Measurements from ENCODE around the gene DTHD1.

DTHD1 gene

DNA sequence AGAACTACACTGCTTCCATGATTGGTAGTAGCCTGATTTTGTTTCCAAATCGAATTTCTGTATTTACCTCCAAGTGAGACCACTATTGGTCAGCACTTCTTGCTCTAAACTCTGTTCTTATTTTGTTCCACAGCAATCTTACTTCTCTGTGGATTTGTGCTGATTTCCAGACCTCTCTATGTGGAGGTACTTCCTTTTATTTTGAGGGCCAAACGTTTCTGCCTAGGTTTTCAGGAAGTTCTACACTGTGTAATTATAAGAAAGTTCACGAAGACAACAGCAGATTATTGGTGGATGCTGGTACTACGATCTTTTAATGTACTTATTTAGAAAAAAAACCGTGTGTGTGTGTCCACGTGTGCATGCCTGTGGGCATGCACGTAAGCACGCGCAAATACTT lies 46.7 kb downstream of the DTHD1 start:
- ChIA-PET POLR2A (no interaction called here), CTCF (interaction anchor here (1.1 kb wide), 1 partner anchor 9 kb away, joined by 3 read pairs; no protein-coding TSS in a partner anchor)
- no peak for DNase-seq (ENCODE audit: extremely low spot score)
- TF ChIP-seq, protein P1, sequence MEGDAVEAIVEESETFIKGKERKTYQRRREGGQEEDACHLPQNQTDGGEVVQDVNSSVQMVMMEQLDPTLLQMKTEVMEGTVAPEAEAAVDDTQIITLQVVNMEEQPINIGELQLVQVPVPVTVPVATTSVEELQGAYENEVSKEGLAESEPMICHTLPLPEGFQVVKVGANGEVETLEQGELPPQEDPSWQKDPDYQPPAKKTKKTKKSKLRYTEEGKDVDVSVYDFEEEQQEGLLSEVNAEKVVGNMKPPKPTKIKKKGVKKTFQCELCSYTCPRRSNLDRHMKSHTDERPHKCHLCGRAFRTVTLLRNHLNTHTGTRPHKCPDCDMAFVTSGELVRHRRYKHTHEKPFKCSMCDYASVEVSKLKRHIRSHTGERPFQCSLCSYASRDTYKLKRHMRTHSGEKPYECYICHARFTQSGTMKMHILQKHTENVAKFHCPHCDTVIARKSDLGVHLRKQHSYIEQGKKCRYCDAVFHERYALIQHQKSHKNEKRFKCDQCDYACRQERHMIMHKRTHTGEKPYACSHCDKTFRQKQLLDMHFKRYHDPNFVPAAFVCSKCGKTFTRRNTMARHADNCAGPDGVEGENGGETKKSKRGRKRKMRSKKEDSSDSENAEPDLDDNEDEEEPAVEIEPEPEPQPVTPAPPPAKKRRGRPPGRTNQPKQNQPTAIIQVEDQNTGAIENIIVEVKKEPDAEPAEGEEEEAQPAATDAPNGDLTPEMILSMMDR (IDR thresholded peaks at IDR 0.05; ENCODE audit: control extremely low read depth, extremely low read depth, low read depth, missing control alignments): no peak

DNA sequence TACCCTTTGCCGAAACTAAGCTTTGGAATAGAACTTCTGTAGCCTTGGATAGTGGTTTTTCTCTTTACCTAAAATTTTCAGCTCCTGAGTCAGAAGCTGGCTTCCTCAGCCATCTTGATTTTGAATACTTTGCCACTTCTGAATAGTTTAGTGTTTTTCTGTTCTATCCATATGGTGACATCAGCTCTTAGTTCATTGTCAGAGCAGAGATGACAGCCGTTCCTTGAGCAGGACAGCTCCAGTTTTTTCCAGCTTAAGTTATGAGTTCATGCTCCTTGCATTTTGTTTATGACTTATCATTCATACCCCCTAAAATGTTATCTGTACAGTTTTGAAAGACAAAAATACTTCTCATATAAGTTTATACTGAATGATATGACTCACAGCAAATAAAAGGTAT lies 47.8 kb downstream of the DTHD1 start:
- DNase-seq (ENCODE audit: extremely low spot score): no peak
- POLR2A ChIA-PET: no interaction called here
- TF ChIP-seq, protein P1 (IDR thresholded peaks at IDR 0.05; ENCODE audit: control extremely low read depth, extremely low read depth, low read depth, missing control alignments): no peak
- CTCF ChIA-PET: interaction anchor here (0.8 to 1.4 kb wide), 4 partner anchors 16 to 52 kb away, joined by 3 to 4 read pairs (median 3); no protein-coding TSS in a partner anchor

DNA sequence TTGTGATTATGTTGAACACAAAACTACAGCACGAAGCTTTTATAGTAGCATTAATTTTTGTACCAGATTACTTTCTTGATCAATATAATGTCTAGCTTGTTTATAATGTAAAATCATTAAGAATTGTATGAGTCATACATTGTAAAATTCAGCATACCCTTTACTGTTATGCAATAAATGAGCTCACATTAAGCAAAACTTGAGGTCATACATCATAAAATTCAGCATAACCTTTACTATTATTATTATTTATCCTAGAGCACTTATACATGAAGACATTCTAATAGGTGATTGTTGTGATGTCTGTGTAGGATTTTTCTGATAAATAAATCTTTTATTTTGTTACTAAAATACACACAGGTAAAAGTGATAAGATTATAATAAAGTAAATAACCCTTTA lies 49.4 kb downstream of the DTHD1 start:
- ChIA-PET CTCF (interaction anchor here (1.2 to 4.1 kb wide), 4 partner anchors 12 to 76 kb away, joined by 3 to 20 read pairs (median 7); no protein-coding TSS in a partner anchor), POLR2A (no interaction called here)
- TF ChIP-seq, protein P1 (IDR thresholded peaks at IDR 0.05; ENCODE audit: control extremely low read depth, extremely low read depth, low read depth, missing control alignments): no peak
- DNase-seq (ENCODE audit: extremely low spot score): no peak

DNA sequence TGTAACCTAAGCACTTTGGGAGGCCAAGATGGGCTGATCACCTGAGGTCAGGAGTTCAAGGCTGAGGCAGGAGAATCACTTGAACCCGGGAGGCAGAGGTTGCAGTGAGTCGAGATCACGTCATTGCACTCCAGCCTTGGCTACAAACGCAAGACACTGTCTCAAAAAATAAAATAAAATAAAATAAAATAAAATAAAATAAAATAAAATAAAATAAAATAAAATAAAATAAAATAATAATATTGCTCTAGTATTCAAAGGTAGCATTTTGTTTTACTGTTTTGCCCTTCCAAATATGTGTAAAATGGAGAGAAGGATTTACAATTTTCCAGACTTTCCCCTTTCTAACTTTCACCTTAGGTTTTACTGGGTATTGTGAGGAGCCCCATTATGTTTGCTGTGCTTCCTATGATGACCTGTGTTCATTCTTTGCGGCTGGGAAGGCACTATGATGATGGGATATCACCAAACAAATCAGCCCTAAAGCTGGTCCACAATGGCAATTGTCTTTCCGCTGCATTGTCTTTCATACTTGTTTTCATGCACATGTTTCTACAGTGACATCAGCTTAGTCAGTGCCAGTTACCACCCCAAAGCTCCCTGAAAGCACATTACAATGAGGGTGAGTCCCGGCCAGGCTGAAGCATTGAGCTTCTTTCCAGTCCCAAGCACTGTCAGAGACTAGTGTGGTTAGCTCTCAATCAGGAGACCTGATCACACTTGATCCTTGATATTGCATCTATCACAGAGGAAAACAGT lies 50.8 kb downstream of the DTHD1 start:
- CTCF ChIA-PET: interaction anchor here (0.6 to 4.1 kb wide), 13 partner anchors 12 to 89 kb away, joined by 3 to 20 read pairs (median 5); no protein-coding TSS in a partner anchor
- TF ChIP-seq, protein P1 (IDR thresholded peaks at IDR 0.05; ENCODE audit: control extremely low read depth, extremely low read depth, low read depth, missing control alignments): no peak
- POLR2A ChIA-PET: interaction anchor here (1.1 to 1.2 kb wide), 2 partner anchors 7 to 13 kb away, joined by 3 read pairs; no protein-coding TSS in a partner anchor
- DNase-seq (ENCODE audit: extremely low spot score): no peak

DNA sequence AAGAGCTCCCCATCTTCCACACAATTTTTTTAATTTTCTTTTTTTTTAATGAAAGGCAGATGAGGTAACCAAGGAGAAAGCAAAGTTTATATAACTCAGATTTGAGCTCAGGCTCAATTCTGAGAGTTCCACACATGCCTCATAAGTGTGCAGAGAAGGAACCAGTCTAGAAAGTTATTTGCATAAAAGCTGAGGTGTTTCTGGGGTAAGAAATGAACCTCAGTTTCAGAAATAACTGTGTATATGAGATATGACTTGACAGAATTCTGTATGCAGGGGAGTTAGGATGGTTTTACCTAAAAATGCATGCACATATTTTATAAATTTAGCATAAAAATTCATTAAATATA lies 51.3 kb downstream of the DTHD1 start:
- TF ChIP-seq, protein P1 (IDR thresholded peaks at IDR 0.05; ENCODE audit: control extremely low read depth, extremely low read depth, low read depth, missing control alignments): no peak
- POLR2A ChIA-PET: interaction anchor here (1.1 to 1.2 kb wide), 2 partner anchors 8 to 13 kb away, joined by 3 read pairs; no protein-coding TSS in a partner anchor
- CTCF ChIA-PET: interaction anchor here (0.7 to 4.1 kb wide), 13 partner anchors 8 to 78 kb away, joined by 3 to 20 read pairs (median 5); no protein-coding TSS in a partner anchor
- peak; percentile 43 for DNase-seq (ENCODE audit: extremely low spot score)

DNA sequence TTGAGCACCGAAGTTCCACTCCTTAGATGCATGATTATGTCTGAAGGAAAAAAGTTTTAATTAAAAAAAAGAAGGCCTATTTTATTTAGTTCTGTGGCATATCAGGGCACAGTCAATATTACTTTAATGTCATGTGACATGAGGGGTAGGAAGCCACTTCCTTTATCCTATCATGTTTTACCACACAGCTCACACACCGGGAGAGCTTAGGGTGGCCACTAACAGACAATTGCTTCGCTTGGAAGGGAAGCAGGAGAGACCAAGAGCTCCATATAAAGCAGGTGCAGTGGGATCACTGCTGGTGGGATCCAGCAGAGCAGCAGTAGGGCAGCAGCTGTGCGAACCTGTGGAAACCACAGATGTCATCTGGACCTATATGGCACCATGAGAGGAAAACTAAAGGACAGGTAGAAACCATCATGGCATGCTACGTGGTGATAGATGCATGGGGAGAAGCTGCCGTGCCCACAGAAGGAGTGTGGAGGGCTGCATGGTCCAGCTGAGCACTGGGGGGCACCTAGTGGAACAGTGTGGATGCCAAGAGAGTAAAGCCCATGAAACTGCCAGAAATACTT lies 52.0 kb downstream of the DTHD1 start:
- TF ChIP-seq, protein P1 (IDR thresholded peaks at IDR 0.05; ENCODE audit: control extremely low read depth, extremely low read depth, low read depth, missing control alignments): no peak
- CTCF ChIA-PET: interaction anchor here (0.8 to 4.1 kb wide), 12 partner anchors 8 to 120 kb away, joined by 3 to 20 read pairs (median 4); no protein-coding TSS in a partner anchor
- no peak for DNase-seq (ENCODE audit: extremely low spot score)
- POLR2A ChIA-PET: interaction anchor here (1.1 to 1.2 kb wide), 2 partner anchors 8 to 14 kb away, joined by 3 read pairs; no protein-coding TSS in a partner anchor
